ENCODE results near the gene SELENON.

- TF ChIP-seq EGR1 (IDR thresholded peaks at IDR 0.05; ENCODE audit: low read depth in 2 of 2) (no peak), CTCF (IDR thresholded peaks at IDR 0.05; ENCODE audit: low read depth, low read length, missing input control) (no peak), RXRA (IDR thresholded peaks at IDR 0.05) (no peak), RAD21 (IDR thresholded peaks at IDR 0.05) (no peak)
Observed at GRCh38 chr1:25821112-25821476, 21.1 kb downstream of the SELENON start.

All from liver (tissue), 3 donors.